ENCODE measurements around the gene TMEM141. TPM values are rescaled to one million over a fixed set of nuclear protein-coding genes. Genes with fewer than 3 reads are reported as not detected.
A peak's percentile ranks its signal among the peaks of the same experiment; 100 is the strongest.

TMEM141 gene
- total and polyA plus RNA-seq, 2 of the 8 experiments (the other 6 are each of a cell fraction or from before 2014, with no cell fraction given) = 51.1 to 137 TPM

GRCh38 chr9:136808806-136809158 is 17.6 kb downstream of the TMEM141 start:
- H3K79me2 ChIP-seq (ENCODE audit: control insufficient read depth in 1 of 2, insufficient read depth in 2 of 2, low read length in 2 of 2) = peaks cover 5 to 41% of the 10 kb centered on the region in 2 experiments
- 10% methylated on average over 14 of the region's 14 CpGs; no CpG with 5 or more reads in 1 of the 2 experiments for WGBS, 2 experiments (ENCODE audit: extremely low coverage in 1 of 2, insufficient coverage in 1 of 2, insufficient read length in 1 of 2, insufficient replicate concordance in 2 of 2, low coverage in 1 of 2, low lambda C conversion rate in 2 of 2, missing lambda C conversion rate in 1 of 2)
- no peak overlapping the region for H2AK5ac ChIP-seq (ENCODE audit: low read depth, low read length)
- no peak for FAIRE-seq
- peak overlapping the region; percentile 68 to 84 for H3K4me2 ChIP-seq (ENCODE audit: insufficient read depth in 1 of 2, low read depth in 2 of 2, low read length in 2 of 2)
- TF ChIP-seq MAFK (IDR thresholded peaks at IDR 0.05; ENCODE audit: low read depth, low read length) (no peak), FOSL1 (IDR thresholded peaks at IDR 0.05; ENCODE audit: insufficient read depth, low read depth, low read length) (no peak), HDAC6 (IDR thresholded peaks at IDR 0.05; ENCODE audit: low read depth, low read length) (no peak), KDM5A (IDR thresholded peaks at IDR 0.05; ENCODE audit: low read length) (no peak), SIN3A (conservative IDR thresholded peaks at IDR 0.05 in 1 of 2, IDR thresholded peaks at IDR 0.05 in 1 of 2; ENCODE audit: low read depth in 1 of 2, low read length in 2 of 2) (no peak), SUZ12 (IDR thresholded peaks at IDR 0.05; ENCODE audit: low read length) (no peak)
- H3K4ac ChIP-seq (replicated peaks; ENCODE audit: insufficient read length, low read depth, low read length) = no peak overlapping the region
- ChIA-PET POLR2A (ENCODE audit: partially characterized antibody) (interaction anchor here (0.8 to 7.8 kb wide), 10 partner anchors 9 to 266 kb away, joined by 3 to 96 read pairs (median 4); partner anchors contain the start of gene AJM1), CTCF (ENCODE audit: partially characterized antibody) (interaction anchor here (0.9 to 3.3 kb wide), 6 partner anchors 8 to 238 kb away, joined by 3 to 16 read pairs (median 4); no protein-coding TSS in a partner anchor)
- no peak overlapping the region for H2BK12ac ChIP-seq (ENCODE audit: low read depth, low read length)
- H2BK15ac ChIP-seq (ENCODE audit: low read length) = no peak overlapping the region
- H3K9ac ChIP-seq (replicated peaks in 1 of 4; ENCODE audit: extremely low read depth in 1 of 4, low read depth in 3 of 4, low read length in 3 of 4) = peak overlapping the region; percentile 61 to 92 (median 83)
- no peaks in the 10 kb centered on the region for H3K9me3 ChIP-seq (ENCODE audit: insufficient read depth in 2 of 2, low read depth in 1 of 2, low read length in 1 of 2)
- no peak overlapping the region for H2BK5ac ChIP-seq (ENCODE audit: low read depth, low read length)
- no peak overlapping the region for H3K14ac ChIP-seq (ENCODE audit: insufficient read length)
- no peak overlapping the region for H3K18ac ChIP-seq (ENCODE audit: extremely low read depth, low read length)
- H3K4me3 ChIP-seq (ENCODE audit: extremely low read depth in 1 of 4, insufficient read depth in 2 of 4, low read depth in 3 of 4, low read length in 4 of 4) = peak overlapping the region; percentile 88 to 100 (median 94)
- H4K5ac ChIP-seq (ENCODE audit: insufficient read length, low read depth, low read length) = no peak overlapping the region
- H3K23ac ChIP-seq (ENCODE audit: insufficient read length) = no peak overlapping the region
- no peak overlapping the region for H4K8ac ChIP-seq (ENCODE audit: extremely low read depth, insufficient read depth, low read length)
- H3K56ac ChIP-seq (replicated peaks; ENCODE audit: insufficient read length, low read depth, low read length) = no peak overlapping the region
- no peak for DNase-seq (ENCODE audit: low read depth in 1 of 2, low spot score in 2 of 2)
- peaks cover 9% of the 10 kb centered on the region; the same call in 1 of the 2 replicates for H3K23me2 ChIP-seq (ENCODE audit: low read depth, low read length)
- H2BK120ac ChIP-seq (replicated peaks; ENCODE audit: low read depth, low read length) = no peak overlapping the region
- no peak overlapping the region for H2AFZ ChIP-seq (ENCODE audit: low read length)
- no peak overlapping the region for H2BK20ac ChIP-seq (ENCODE audit: low read length)
- H3K79me1 ChIP-seq (ENCODE audit: low read depth, low read length) = peaks cover 6% of the 10 kb centered on the region
- H3K36me3 ChIP-seq (ENCODE audit: control insufficient read depth in 2 of 4, insufficient read depth in 4 of 4, low read length in 3 of 4) = peaks cover 2 to 16% (median 7%) of the 10 kb centered on the region in 4 experiments; a peak in 6 of 8 replicates
- no peak overlapping the region for H4K91ac ChIP-seq (replicated peaks; ENCODE audit: insufficient read length, low read length)
- H3K27ac ChIP-seq (ENCODE audit: low read depth, low read length) = no peak overlapping the region
- peaks cover 7 to 16% of the 10 kb centered on the region in 2 experiments for H4K20me1 ChIP-seq (replicated peaks in 1 of 2; ENCODE audit: control insufficient read depth in 1 of 2, insufficient read depth in 2 of 2, low read length in 2 of 2)
- peaks cover 0 to 10% (median 7%) of the 10 kb centered on the region in 4 experiments; a peak in 6 of 7 replicates for H3K4me1 ChIP-seq (replicated peaks in 1 of 4; ENCODE audit: control insufficient read depth in 3 of 4, insufficient read depth in 4 of 4, low read length in 3 of 4)
- H3K27me3 ChIP-seq (replicated peaks in 1 of 4; ENCODE audit: control insufficient read depth in 3 of 4, extremely low read depth in 1 of 4, insufficient read depth in 3 of 4, low read length in 3 of 4) = peaks cover 0 to 16% (median 6%) of the 10 kb centered on the region in 4 experiments; a peak in 2 of 7 replicates

Measured in H1 (cell line).